GM19043 (cell line): ENCODE measurements around the gene CCKAR.

ENCODE experiments used
- ATAC-seq: cut with Tn5 transposase; IDR thresholded peaks from one replicate; pipeline ENCODE4 v1.9.1; 2021; ENCODE audit warnings: low read depth; ENCODE audit not compliant: unreplicated experiment

CCKAR gene

DNA sequence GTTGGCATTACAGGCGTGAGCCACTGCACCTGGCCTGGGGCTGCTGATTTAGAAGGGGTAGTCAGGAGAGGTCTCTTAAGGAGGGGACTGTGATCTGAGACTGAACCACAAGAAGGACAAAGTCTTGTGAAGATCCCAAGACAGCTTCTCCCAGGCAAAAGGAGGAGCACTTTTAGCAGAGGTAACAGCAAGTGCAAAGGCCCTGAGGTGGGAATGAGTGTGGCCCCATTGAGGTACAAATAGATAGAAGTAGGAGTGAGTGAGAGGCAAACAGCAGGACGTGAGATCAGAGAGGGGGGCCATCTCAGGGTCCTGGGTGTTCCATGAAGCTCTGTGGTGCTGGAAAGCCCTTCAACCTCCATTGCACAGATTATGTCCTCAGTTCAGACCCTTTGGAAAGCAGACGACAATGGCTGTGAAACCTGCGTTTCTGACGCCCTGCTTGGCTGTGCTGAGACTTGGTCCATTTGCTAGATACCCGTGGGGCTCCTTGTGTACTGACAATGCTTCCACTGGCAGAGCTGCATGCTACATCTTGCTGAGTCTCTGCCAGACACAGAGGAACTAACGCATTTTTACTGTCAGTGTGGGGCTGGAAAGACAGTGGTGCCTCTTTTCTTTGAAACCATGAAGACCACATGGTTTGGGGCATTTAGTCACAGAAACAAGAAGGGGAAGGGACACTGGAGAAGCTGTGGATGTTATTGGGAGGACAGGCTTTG lies 1.3 kb upstream of the CCKAR start:
- no peak for ATAC-seq

GRCh38 chr4:26490960-26491284 lies 638 bp upstream of the CCKAR start:
- no peak for ATAC-seq

- no peak for ATAC-seq
Observed at GRCh38 chr4:26489101-26489985, 941 bp downstream of the CCKAR start.

- no peak for ATAC-seq
Observed at GRCh38 chr4:26485684-26486083, 4.6 kb downstream of the CCKAR start.

DNA sequence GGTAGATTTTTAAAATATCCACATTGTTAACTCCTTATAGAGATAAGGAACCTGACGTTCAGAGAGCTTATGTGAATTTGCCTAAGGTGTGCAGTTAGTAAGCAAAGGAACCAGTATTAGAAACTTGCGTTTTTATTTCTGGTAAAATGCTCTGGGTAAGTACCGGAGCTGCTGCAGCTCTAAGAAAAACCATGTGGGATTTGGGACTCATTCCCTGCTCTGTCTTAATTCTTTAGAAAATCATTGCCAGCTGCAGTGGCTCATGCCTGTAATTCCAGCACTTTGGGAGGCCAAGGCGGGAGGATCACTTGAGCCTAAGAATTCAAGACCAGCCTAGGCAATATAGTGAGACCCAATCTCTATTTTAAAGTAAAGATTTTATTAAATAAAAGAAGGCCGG lies 5.8 kb downstream of the CCKAR start:
- no peak for ATAC-seq

- ATAC-seq = no peak
Observed at GRCh38 chr4:26484032-26484515, 6.2 kb downstream of the CCKAR start.

- ATAC-seq = no peak
Observed at GRCh38 chr4:26482508-26483462, 7.5 kb downstream of the CCKAR start.

- ATAC-seq = no peak
Observed at GRCh38 chr4:26478330-26478729, 12.0 kb downstream of the CCKAR start.

- no peak for ATAC-seq
Observed at GRCh38 chr4:26476545-26476944, 13.7 kb downstream of the CCKAR start.

DNA sequence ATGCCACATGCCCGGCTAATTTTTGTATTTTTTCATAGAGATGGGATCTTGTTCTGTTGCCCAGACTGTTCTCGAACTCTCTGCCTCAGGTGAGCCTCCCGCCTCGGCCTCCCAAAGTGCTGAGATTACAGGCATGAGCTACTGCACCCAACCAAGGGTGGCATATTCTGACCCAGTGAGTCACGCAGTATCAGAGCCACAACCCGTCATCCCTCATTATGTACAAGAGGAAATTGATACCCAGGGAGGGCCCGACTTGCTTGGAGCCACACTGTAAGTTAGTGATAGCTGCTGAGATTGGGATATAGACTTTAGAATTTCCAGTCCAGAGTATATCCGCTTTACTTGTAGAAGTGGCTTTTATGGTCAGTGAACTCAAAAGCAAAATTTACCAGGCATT lies 14.6 kb downstream of the CCKAR start:
- no peak for ATAC-seq

DNA sequence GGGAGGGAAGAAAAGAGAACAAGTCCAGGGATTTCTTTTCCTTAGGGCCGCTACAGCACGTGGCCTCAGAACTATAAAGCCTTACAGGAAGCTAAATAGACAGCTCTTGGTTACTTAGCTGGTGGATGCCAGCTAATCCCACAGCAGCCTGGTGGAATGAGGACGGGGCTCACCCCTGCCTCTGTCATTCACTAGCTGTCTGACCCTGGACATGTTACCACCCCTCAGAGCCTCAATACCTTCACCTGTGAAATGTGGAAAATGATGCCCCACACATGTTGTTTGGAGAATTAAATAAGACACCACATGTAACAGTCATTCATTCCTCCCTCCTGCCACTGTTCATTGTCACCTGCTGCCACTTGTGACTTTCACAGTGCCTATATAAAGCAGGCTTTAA lies 15.7 kb downstream of the CCKAR start:
- no peak for ATAC-seq

GRCh38 chr4:26473893-26474292 lies 16.4 kb downstream of the CCKAR start:
- no peak for ATAC-seq

GRCh38 chr4:26471890-26472289 lies 18.4 kb downstream of the CCKAR start:
- ATAC-seq = no peak

DNA sequence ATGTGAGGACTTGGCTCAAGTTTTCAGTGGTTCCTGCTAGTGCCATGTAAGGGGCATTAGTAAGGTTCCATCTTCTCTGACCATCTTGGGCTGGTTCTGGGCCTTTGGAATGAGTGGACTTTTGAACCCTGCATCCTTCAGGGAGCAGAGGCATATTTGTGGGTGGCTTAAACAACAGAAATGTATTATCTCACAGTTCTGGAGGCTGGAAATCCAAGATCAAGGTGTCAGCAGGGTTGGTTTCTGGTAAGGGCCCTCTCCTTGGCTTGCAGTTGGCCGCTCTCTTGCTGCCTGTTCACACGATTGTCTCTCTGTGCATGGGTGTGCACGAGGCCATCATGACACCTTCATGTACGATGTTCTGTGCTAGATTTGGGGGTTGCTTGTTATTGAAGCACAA lies 21.3 kb downstream of the CCKAR start:
- ATAC-seq = no peak

- no peak for ATAC-seq
Observed at GRCh38 chr4:26468283-26468949, 21.9 kb downstream of the CCKAR start.

DNA sequence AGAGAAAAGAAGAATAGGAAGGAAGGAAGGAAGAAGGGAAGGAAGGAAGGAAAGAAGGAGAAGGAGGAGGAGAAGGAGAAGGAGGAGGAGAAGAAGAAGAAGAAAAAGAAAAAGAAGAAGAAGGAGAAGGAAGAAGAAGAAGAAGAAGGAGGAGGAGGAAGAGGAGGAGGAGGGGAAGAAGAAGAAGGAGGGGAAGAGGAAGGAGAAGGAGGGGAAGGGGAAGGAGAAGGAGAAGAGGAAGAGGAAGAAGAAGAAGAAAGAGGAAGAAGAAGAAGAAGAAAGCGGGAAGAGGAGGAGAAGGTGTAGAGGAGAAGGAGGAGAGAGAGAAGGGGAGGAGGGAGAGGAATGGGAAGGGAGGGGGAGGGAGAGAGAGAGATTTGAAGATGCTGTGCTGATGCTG lies 22.6 kb downstream of the CCKAR start:
- ATAC-seq = no peak

GRCh38 chr4:26466578-26467270 lies 23.6 kb downstream of the CCKAR start:
- ATAC-seq = no peak

DNA sequence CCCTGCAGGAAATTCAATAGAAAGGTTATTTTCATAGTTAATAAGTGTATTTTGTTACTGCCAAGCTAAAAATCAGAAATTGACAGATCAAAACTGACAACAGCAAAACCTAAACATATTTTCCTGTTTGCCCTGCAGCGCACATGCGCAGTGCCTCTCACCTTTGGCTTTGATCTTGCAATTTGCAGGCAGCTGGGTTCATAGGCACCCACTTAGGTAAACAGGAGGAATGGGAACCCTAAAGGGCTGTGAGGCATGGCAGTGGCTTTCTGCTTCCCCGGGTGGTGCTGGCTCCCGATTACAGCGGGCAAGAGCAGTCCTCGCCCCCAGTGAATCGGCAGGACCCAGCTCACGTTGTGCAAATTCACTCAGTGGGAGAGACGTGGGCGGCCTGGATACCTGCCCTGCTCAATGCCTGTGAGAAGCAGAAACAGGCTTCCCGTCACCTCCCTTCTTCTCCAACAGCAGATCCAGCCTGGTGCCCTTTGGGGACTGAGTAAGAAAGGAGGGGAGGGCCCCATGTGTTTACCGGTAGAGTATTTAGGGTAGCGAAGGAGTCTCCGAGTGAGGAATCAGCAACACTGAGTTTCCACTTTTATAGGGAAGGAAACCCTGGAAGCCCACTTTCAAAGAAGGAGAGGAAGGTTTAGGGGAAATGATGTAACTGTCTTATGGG lies 25.7 kb downstream of the CCKAR start:
- no peak for ATAC-seq

DNA sequence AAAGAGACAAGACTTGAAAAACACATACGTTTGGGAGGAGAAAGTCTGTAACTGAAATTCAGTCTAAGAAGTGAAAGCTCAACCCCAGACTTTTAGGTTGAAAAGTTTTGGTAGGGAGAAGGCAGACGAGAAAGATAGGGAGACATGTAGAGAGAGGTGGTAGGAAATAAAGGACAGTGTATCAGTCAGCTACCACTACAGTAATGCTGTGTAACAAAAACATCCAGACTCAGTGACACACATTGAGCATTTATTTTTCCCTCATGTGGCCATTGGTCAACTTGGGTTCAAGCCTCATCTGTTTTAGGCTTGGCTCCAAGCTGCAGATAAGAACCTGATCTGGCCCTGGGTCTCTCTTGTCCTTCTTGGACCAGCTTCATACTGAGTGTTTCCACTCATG lies 26.9 kb downstream of the CCKAR start:
- no peak for ATAC-seq
